WERI-Rb-1 (cell line): ENCODE measurements around the gene CFAP20DC.

ENCODE experiments used
- DNase-seq: peaks from one replicate; pipeline ENCODE4 v3.0.0-alpha.2; 2020
- H3K27ac ChIP-seq: fragments of 250-450 bp; sonication (Bioruptor Pico); 2 replicates; pipeline ENCODE4 v1.5.1; 2020; ENCODE audit warnings: mild to moderate bottlenecking, moderate library complexity
- H3K27me3 ChIP-seq: fragments of 250-450 bp; sonication (Bioruptor Pico); 2 replicates; pipeline ENCODE4 v1.5.1; 2021; ENCODE audit warnings: mild to moderate bottlenecking, low read depth, moderate library complexity; ENCODE audit not compliant: insufficient read depth, severe bottlenecking
- H3K36me3 ChIP-seq: fragments of 250-450 bp; sonication (Bioruptor Pico); 2 replicates; pipeline ENCODE4 v1.5.1; 2020; ENCODE audit warnings: mild to moderate bottlenecking, moderate library complexity
- H3K4me3 ChIP-seq: 2 replicates; pipeline ENCODE4 v1.5.1; 2011; ENCODE audit warnings: low read depth, mild to moderate bottlenecking, control low read depth, low read length
- H3K9me3 ChIP-seq: fragments of 250-450 bp; sonication (Bioruptor Pico); 2 replicates; pipeline ENCODE4 v1.5.1; 2021; ENCODE audit warnings: mild to moderate bottlenecking, moderate library complexity; ENCODE audit not compliant: severe bottlenecking
- CTCF ChIP-seq: IDR thresholded peaks from 2 replicates; pipeline ENCODE4 v1.5.1; 2011; ENCODE audit warnings: low read depth, mild to moderate bottlenecking, control low read depth, inconsistent platforms, low read length

CFAP20DC gene

GRCh38 chr3:58962040-58962651 lies 87.7 kb downstream of the CFAP20DC start:
- H3K27me3 ChIP-seq = no peaks in the 10 kb centered on the region
- no peak for DNase-seq
- no peak for TF ChIP-seq CTCF
- no peaks in the 10 kb centered on the region for H3K9me3 ChIP-seq
- no peak overlapping the region for H3K27ac ChIP-seq
- no peak overlapping the region for H3K4me3 ChIP-seq
- H3K36me3 ChIP-seq = no peaks in the 10 kb centered on the region

- Histone ChIP-seq H3K9me3 (no peaks in the 10 kb centered on the region), H3K27ac (no peak overlapping the region), H3K36me3 (no peaks in the 10 kb centered on the region), H3K4me3 (no peak overlapping the region), H3K27me3 (no peaks in the 10 kb centered on the region)
- TF ChIP-seq CTCF = no peak
- no peak for DNase-seq
Observed at GRCh38 chr3:58955308-58955707, 94.5 kb downstream of the CFAP20DC start.

- H3K27ac ChIP-seq = no peak overlapping the region
- DNase-seq = no peak
- no peaks in the 10 kb centered on the region for H3K9me3 ChIP-seq
- TF ChIP-seq CTCF = no peak
- H3K36me3 ChIP-seq = no peaks in the 10 kb centered on the region
- no peak overlapping the region for H3K4me3 ChIP-seq
- no peaks in the 10 kb centered on the region for H3K27me3 ChIP-seq
Observed at GRCh38 chr3:58953288-58953687, 96.5 kb downstream of the CFAP20DC start.

- H3K9me3 ChIP-seq = no peaks in the 10 kb centered on the region
- no peak overlapping the region for H3K4me3 ChIP-seq
- no peak for TF ChIP-seq CTCF
- DNase-seq = no peak
- H3K36me3 ChIP-seq = no peaks in the 10 kb centered on the region
- H3K27ac ChIP-seq = no peak overlapping the region
- no peaks in the 10 kb centered on the region for H3K27me3 ChIP-seq
Observed at GRCh38 chr3:58952128-58952917, 97.5 kb downstream of the CFAP20DC start.

- no peaks in the 10 kb centered on the region for H3K27me3 ChIP-seq
- no peak for TF ChIP-seq CTCF
- no peaks in the 10 kb centered on the region for H3K9me3 ChIP-seq
- DNase-seq = no peak
- no peak overlapping the region for H3K4me3 ChIP-seq
- H3K27ac ChIP-seq = no peak overlapping the region
- H3K36me3 ChIP-seq = no peaks in the 10 kb centered on the region
Observed at GRCh38 chr3:58948018-58948417, 101.8 kb downstream of the CFAP20DC start.
